H9 (cell line): Measurements from ENCODE around the gene VARS1. TPM values are rescaled to one million over a fixed set of nuclear protein-coding genes. Genes with fewer than 3 reads are reported as not detected.

Source experiments
- DNase-seq: peaks from one replicate; pipeline ENCODE4 v3.0.0-alpha.2; 2017
- H2AFZ ChIP-seq: one replicate; pipeline ENCODE4 v1.6.1; 2013; ENCODE audit warnings: mild to moderate bottlenecking, low read length, control low read depth, moderate library complexity
- H2AK5ac ChIP-seq: 2 replicates; pipeline ENCODE4 v1.6.1; 2013; ENCODE audit warnings: low read length, control low read depth, mixed read lengths; ENCODE audit not compliant: insufficient read length
- H2BK120ac ChIP-seq: one replicate; pipeline ENCODE4 v1.6.1; 2013; ENCODE audit warnings: low read depth, mild to moderate bottlenecking, low read length, control low read depth, inconsistent platforms; ENCODE audit not compliant: poor library complexity, severe bottlenecking
- H2BK12ac ChIP-seq: 2 replicates; pipeline ENCODE4 v1.6.1; 2013; ENCODE audit warnings: low read length, control low read depth, mixed read lengths, low read depth; ENCODE audit not compliant: insufficient read length
- H2BK15ac ChIP-seq: 2 replicates; pipeline ENCODE4 v1.6.1; 2013; ENCODE audit warnings: low read depth, low read length, control low read depth
- H2BK20ac ChIP-seq: one replicate; pipeline ENCODE4 v1.6.1; 2013; ENCODE audit warnings: low read depth, mild to moderate bottlenecking, low read length, control low read depth, inconsistent platforms; ENCODE audit not compliant: poor library complexity, severe bottlenecking
- H2BK5ac ChIP-seq: 2 replicates; pipeline ENCODE4 v1.6.1; 2013; ENCODE audit warnings: low read length, control low read depth, mixed read lengths; ENCODE audit not compliant: insufficient read length
- H3K14ac ChIP-seq: 2 replicates; pipeline ENCODE4 v1.6.1; 2013; ENCODE audit warnings: low read length, control low read depth; ENCODE audit not compliant: insufficient read depth
- H3K18ac ChIP-seq: 2 replicates; pipeline ENCODE4 v1.6.1; 2013; ENCODE audit warnings: low read depth, mild to moderate bottlenecking, mixed read lengths, low read length, control low read depth; ENCODE audit not compliant: insufficient read length
- H3K23ac ChIP-seq: 2 replicates; pipeline ENCODE4 v1.6.1; 2013; ENCODE audit warnings: low read length, control low read depth, mixed read lengths, low read depth; ENCODE audit not compliant: insufficient read length
- H3K23me2 ChIP-seq: 2 replicates; pipeline ENCODE4 v1.6.1; 2013; ENCODE audit warnings: low read depth, mild to moderate bottlenecking, mixed read lengths, low read length, control low read depth; ENCODE audit not compliant: insufficient read length, poor library complexity, severe bottlenecking
- H3K27ac ChIP-seq: 2 replicates; pipeline ENCODE4 v1.5.1; 2013; ENCODE audit warnings: low read length, control low read depth, mixed read lengths, low read depth; ENCODE audit not compliant: insufficient read length
- H3K27me3 ChIP-seq: 2 replicates; pipeline ENCODE4 v1.6.1; 2013; ENCODE audit warnings: low read length, control low read depth, inconsistent platforms; ENCODE audit not compliant: insufficient read depth
- H3K4ac ChIP-seq: 2 replicates; pipeline ENCODE4 v1.6.1; 2013; ENCODE audit warnings: low read depth, mild to moderate bottlenecking, control low read depth, inconsistent platforms, low read length, moderate library complexity
- H3K4me1 ChIP-seq: 2 replicates; pipeline ENCODE4 v1.6.1; 2013; ENCODE audit warnings: low read length, control low read depth, inconsistent platforms; ENCODE audit not compliant: insufficient read depth
- H3K4me2 ChIP-seq: 2 replicates; pipeline ENCODE4 v1.6.1; 2013; ENCODE audit warnings: low read length, control low read depth, mixed read lengths; ENCODE audit not compliant: insufficient read length, insufficient read depth
- H3K56ac ChIP-seq: 2 replicates; pipeline ENCODE4 v1.6.1; 2013; ENCODE audit warnings: low read depth, mild to moderate bottlenecking, mixed read lengths, low read length, control low read depth; ENCODE audit not compliant: insufficient read length
- H3K79me1 ChIP-seq: 2 replicates; pipeline ENCODE4 v1.6.1; 2013; ENCODE audit warnings: low read depth, mild to moderate bottlenecking, moderate library complexity, low read length, control low read depth, inconsistent platforms; ENCODE audit not compliant: insufficient read depth, poor library complexity, severe bottlenecking
- H3K79me2 ChIP-seq: 2 replicates; pipeline ENCODE4 v1.6.1; 2013; ENCODE audit warnings: low read length, control low read depth, inconsistent platforms; ENCODE audit not compliant: insufficient read depth
- H3K9ac ChIP-seq: 2 replicates; pipeline ENCODE4 v1.6.1; 2013; ENCODE audit warnings: low read length, control low read depth, mixed read lengths; ENCODE audit not compliant: insufficient read length; ENCODE audit errors: extremely low read depth
- H3K9me3 ChIP-seq: one replicate; pipeline ENCODE4 v1.6.1; 2013; ENCODE audit warnings: low read depth, low read length, inconsistent platforms; ENCODE audit not compliant: control insufficient read depth
- H3T11ph ChIP-seq: one replicate; pipeline ENCODE4 v1.6.1; 2013; ENCODE audit warnings: mild to moderate bottlenecking, low read length, control low read depth, inconsistent platforms
- H4K20me1 ChIP-seq: one replicate; pipeline ENCODE4 v1.6.1; 2013; ENCODE audit not compliant: control insufficient read depth, insufficient read length, insufficient read depth
- H4K5ac ChIP-seq: 2 replicates; pipeline ENCODE4 v1.6.1; 2013; ENCODE audit warnings: low read depth, mild to moderate bottlenecking, mixed read lengths, low read length, control low read depth; ENCODE audit not compliant: insufficient read length
- H4K8ac ChIP-seq: replicated peaks from 2 replicates; pipeline ENCODE4 v1.6.1; 2013; ENCODE audit warnings: low read length, control low read depth, mixed read lengths, low read depth; ENCODE audit not compliant: insufficient read length
- H4K91ac ChIP-seq: 2 replicates; pipeline ENCODE4 v1.6.1; 2013; ENCODE audit warnings: low read depth, mild to moderate bottlenecking, moderate library complexity, mixed read lengths, low read length, control low read depth; ENCODE audit not compliant: insufficient read length
- H3K27ac Mint-ChIP-seq, 3 experiments: 2 replicates in 2 of 3; 3 replicates in 1 of 3; pipeline ENCODE4 v1.8.0; 2020 to 2021; ENCODE audit warnings: mixed read lengths in 3 of 3, mild to moderate bottlenecking in 1 of 3, moderate library complexity in 1 of 3
- H3K27me3 Mint-ChIP-seq: 2 replicates; pipeline ENCODE4 v1.8.0; 2021; ENCODE audit warnings: low read depth, mild to moderate bottlenecking, moderate library complexity, mixed read lengths
- H3K36me3 Mint-ChIP-seq, 3 experiments: 2 replicates in 2 of 3; 3 replicates in 1 of 3; pipeline ENCODE4 v1.8.0; 2020 to 2021; ENCODE audit warnings: low read depth in 3 of 3, mixed read lengths in 3 of 3; ENCODE audit not compliant: insufficient read depth in 1 of 3
- H3K4me1 Mint-ChIP-seq, 2 experiments: 2 replicates each; pipeline ENCODE4 v1.8.0; 2020; ENCODE audit warnings: mixed read lengths in 2 of 2
- H3K4me3 Mint-ChIP-seq, 2 experiments: 2 replicates in 1 of 2; 3 replicates in 1 of 2; pipeline ENCODE4 v1.8.0; 2020 to 2021; ENCODE audit warnings: mild to moderate bottlenecking in 2 of 2, mixed read lengths in 2 of 2, moderate library complexity in 1 of 2
- H3K9me3 Mint-ChIP-seq, 2 experiments: 2 replicates in 1 of 2; 3 replicates in 1 of 2; pipeline ENCODE4 v1.8.0; 2020; ENCODE audit warnings: mild to moderate bottlenecking in 2 of 2, mixed read lengths in 2 of 2, moderate library complexity in 1 of 2
- CTCF ChIP-seq: fragments of 200-600 bp; sonication (generic); conservative IDR thresholded peaks from 3 replicates; pipeline ENCODE4 v1.8.0; 2021; ENCODE audit warnings: antibody characterized with exemption, mild to moderate bottlenecking
- WGBS: extraction: QIAGEN DNeasy Blood & Tissue Kit; methylation state at CpG from one replicate; pipeline ENCODE4 v1.1.7; 2013; ENCODE audit warnings: missing lambda C conversion rate, low lambda C conversion rate, mixed read lengths; ENCODE audit not compliant: insufficient read length; ENCODE audit errors: extremely low coverage; 5-methylcytosine and 5-hydroxymethylcytosine counted together
- total RNA-seq: library from RNA; stranded (reverse); gene quantifications from 2 replicates; pipeline ENCODE4 v1.2.1, GENCODE V29; 2021

VARS1 gene
- total RNA-seq, 1 experiment from 2014 or later = 154 TPM

GRCh38 chr6:31791324-31792089, 4.0 kb downstream of the VARS1 start:
- H3T11ph ChIP-seq = no peak overlapping the region
- no peak overlapping the region for H3K18ac ChIP-seq
- DNase-seq = peak; percentile 76
- H3K27ac Mint-ChIP-seq = peak overlapping the region in 2 of 3 experiments; percentile 34 to 66; a peak in 3 of 7 replicates
- H4K91ac ChIP-seq = no peak overlapping the region
- no peaks in the 10 kb centered on the region for H3K4me1 ChIP-seq
- H4K20me1 ChIP-seq = peaks cover 3% of the 10 kb centered on the region
- H2AFZ ChIP-seq = no peak overlapping the region
- no peak overlapping the region for H3K23ac ChIP-seq
- H3K23me2 ChIP-seq = peaks cover 3% of the 10 kb centered on the region
- no peaks in the 10 kb centered on the region for H3K27me3 Mint-ChIP-seq
- H3K14ac ChIP-seq = no peak overlapping the region
- no CpG with 5 or more reads among the region's 12 CpGs for WGBS
- H3K79me1 ChIP-seq = no peaks in the 10 kb centered on the region
- H2BK120ac ChIP-seq = no peak overlapping the region
- no peak overlapping the region for H3K4ac ChIP-seq
- H3K36me3 Mint-ChIP-seq = peaks cover 21 to 52% (median 45%) of the 10 kb centered on the region in 3 experiments
- no peaks in the 10 kb centered on the region for H3K27me3 ChIP-seq
- no peak overlapping the region for H4K5ac ChIP-seq
- no peak overlapping the region for H3K27ac ChIP-seq
- H3K56ac ChIP-seq = no peak overlapping the region
- peaks cover 2% of the 10 kb centered on the region; the same call in 1 of the 2 replicates for H3K79me2 ChIP-seq
- no peak overlapping the region for H2BK15ac ChIP-seq
- no peaks in the 10 kb centered on the region for H3K9me3 Mint-ChIP-seq
- H2AK5ac ChIP-seq = no peak overlapping the region
- H3K4me3 Mint-ChIP-seq = peak overlapping the region in 1 of 2 experiments; percentile 50; a peak in 2 of 5 replicates
- TF ChIP-seq CTCF = peak; percentile 77
- no peaks in the 10 kb centered on the region for H3K9me3 ChIP-seq
- no peak overlapping the region for H2BK20ac ChIP-seq
- H2BK5ac ChIP-seq = no peak overlapping the region
- no peak overlapping the region for H4K8ac ChIP-seq
- H3K4me1 Mint-ChIP-seq = peaks cover 10% of the 10 kb centered on the region in 2 experiments
- no peak overlapping the region for H3K4me2 ChIP-seq
- H3K9ac ChIP-seq = no peak overlapping the region
- H2BK12ac ChIP-seq = no peak overlapping the region
